Body of pancreas (tissue), 4 donors: ENCODE results near the gene RMI2. TPM values are rescaled to one million over a fixed set of nuclear protein-coding genes. Genes with fewer than 3 reads are reported as not detected.

Source experiments
- ATAC-seq: fragments of 150-250 bp; one replicate; pipeline ENCODE4 v1.9.1; 2016
- DNase-seq, 4 donors: peaks; one replicate each; pipeline ENCODE4 v3.0.0-alpha.2; 2019
- H3K27ac ChIP-seq, 4 donors: fragments of 200-600 bp; sonication (generic); 1 replicate in 3 of 4; 2 replicates in 1 of 4; pipeline versions ENCODE4 v1.5.1 to v1.6.1; 2016 to 2019; ENCODE audit warnings: mild to moderate bottlenecking in 1 of 4, mixed read lengths in 1 of 4, moderate library complexity in 1 of 4
- H3K27me3 ChIP-seq, 2 donors: fragments of 200-600 bp; sonication (generic); one replicate each; pipeline ENCODE4 v1.6.0; 2016; ENCODE audit warnings: mild to moderate bottlenecking in 1 of 2
- H3K36me3 ChIP-seq, 2 donors: fragments of 200-600 bp; sonication (generic); replicated peaks in 1 of 2; 2 replicates each; pipeline ENCODE4 v1.5.1; 2016; ENCODE audit warnings: low read depth in 2 of 2; ENCODE audit not compliant: insufficient read depth in 1 of 2
- H3K4me1 ChIP-seq: fragments of 200-600 bp; sonication (generic); one replicate; pipeline ENCODE4 v1.6.0; 2016
- H3K4me3 ChIP-seq, 2 donors: fragments of 200-600 bp; sonication (generic); 1 replicate in 1 of 2; 2 replicates in 1 of 2; pipeline ENCODE4 v1.5.1; 2016 to 2019
- H3K9me3 ChIP-seq, 3 donors: fragments of 200-600 bp; sonication (generic); 1 replicate in 2 of 3; 2 replicates in 1 of 3; pipeline ENCODE4 v1.5.1; 2016
- CTCF ChIP-seq, 7 experiments: fragments of 450-650 bp in 4 of 7; fragments of 200-600 bp in 3 of 7; sonication (generic) in 3 of 7; IDR thresholded peaks; one replicate each; pipeline ENCODE4 v1.5.1; 2016 to 2019; ENCODE audit warnings: antibody characterized with exemption in 7 of 7
- POLR2A ChIP-seq, 3 donors: fragments of 450-650 bp; IDR thresholded peaks; one replicate each; pipeline ENCODE4 v1.6.1; 2016; ENCODE audit warnings: antibody characterized with exemption in 3 of 3, mild to moderate bottlenecking in 2 of 3
- WGBS, 2 donors: methylation state at CpG; one replicate each; pipeline ENCODE4 v1.1.5; 2017; 5-methylcytosine and 5-hydroxymethylcytosine counted together
- intact Hi-C: fragments of 100-400 bp; cut with DNase I; formaldehyde crosslinking; loops from one replicate; pipeline ENCODE4 v1.15.1; 2023
- total RNA-seq, 2 donors: library from RNA; depleted of rRNA; stranded (reverse); fragments of >200 nt; gene quantifications; one replicate each; pipeline ENCODE4 v1.1.0, GENCODE V29; 2016

RMI2 gene
- total RNA-seq, 2 donors from 2014 or later, result 1.3 to 3.0 TPM

- Histone ChIP-seq H3K9me3 (no peaks in the 10 kb centered on the region), H3K4me1 (peaks cover 13% of the 10 kb centered on the region), H3K27me3 (no peaks in the 10 kb centered on the region), H3K27ac (no peak overlapping the region), H3K36me3 (no peaks in the 10 kb centered on the region), H3K4me3 (no peak overlapping the region)
- ATAC-seq (no peak), DNase-seq (no peak)
- WGBS, 2 donors, result 61 to 68% methylated on average over 4 of the region's 4 CpGs
- TF ChIP-seq POLR2A (IDR thresholded peaks at IDR 0.05), result no peak
- TF ChIP-seq CTCF (IDR thresholded peaks at IDR 0.05), result no peak
- intact Hi-C loops, result no loop called here
Observed at GRCh38 chr16:11301645-11302501, 43.4 kb upstream of the RMI2 start.

- ATAC-seq (no peak), DNase-seq (peak in 2 of 4 donors; percentile 20 to 35)
- no peak overlapping the region for H3K27ac ChIP-seq
- TF ChIP-seq CTCF (IDR thresholded peaks at IDR 0.05), result no peak
- TF ChIP-seq POLR2A (IDR thresholded peaks at IDR 0.05), result no peak
- 73 to 74% methylated on average over 4 of the region's 4 CpGs for WGBS, 2 donors
- peaks cover 1% of the 10 kb centered on the region for H3K4me1 ChIP-seq
- intact Hi-C loops, result no loop called here
- no peaks in the 10 kb centered on the region for H3K36me3 ChIP-seq
- no peak overlapping the region for H3K4me3 ChIP-seq
- no peaks in the 10 kb centered on the region for H3K27me3 ChIP-seq
- H3K9me3 ChIP-seq, result no peaks in the 10 kb centered on the region
Observed at GRCh38 chr16:11302977-11303376, 42.3 kb upstream of the RMI2 start.

- Histone ChIP-seq H3K9me3 (no peaks in the 10 kb centered on the region), H3K27ac (no peak overlapping the region), H3K4me3 (no peak overlapping the region), H3K27me3 (no peaks in the 10 kb centered on the region), H3K36me3 (no peaks in the 10 kb centered on the region), H3K4me1 (no peaks in the 10 kb centered on the region)
- DNase-seq, result peak; percentile 33 to 62 (median 47)
- TF ChIP-seq POLR2A (IDR thresholded peaks at IDR 0.05), result no peak
- no peak for TF ChIP-seq CTCF (IDR thresholded peaks at IDR 0.05)
- intact Hi-C loops, result no loop called here
- peak; percentile 40 for ATAC-seq
- WGBS, 2 donors, result 57 to 60% methylated on average over 18 of the region's 18 CpGs
Observed at GRCh38 chr16:11303405-11304138, 41.7 kb upstream of the RMI2 start.

GRCh38 chr16:11306381-11306780 lies 38.9 kb upstream of the RMI2 start:
- DNase-seq (no peak), ATAC-seq (no peak)
- Histone ChIP-seq H3K4me3 (no peak overlapping the region), H3K4me1 (no peaks in the 10 kb centered on the region), H3K27me3 (no peaks in the 10 kb centered on the region), H3K27ac (no peak overlapping the region), H3K9me3 (no peaks in the 10 kb centered on the region), H3K36me3 (no peaks in the 10 kb centered on the region)
- TF ChIP-seq CTCF (IDR thresholded peaks at IDR 0.05) (no peak), POLR2A (IDR thresholded peaks at IDR 0.05) (no peak)
- 84 to 85% methylated on average over 8 of the region's 8 CpGs for WGBS, 2 donors
- intact Hi-C loops, result no loop called here
